Kidney (tissue), 14 donors: ENCODE measurements around the gene TMED7. TPM values are rescaled to one million over a fixed set of nuclear protein-coding genes. Genes with fewer than 3 reads are reported as not detected.
"Not testable (repeated sequence)": the region's sequence is repeated elsewhere in the genome, so short reads cannot be mapped to it uniquely, and the experiment has no call there.

Source experiments
- DNase-seq, 5 donors: peaks; one replicate each; pipeline ENCODE4 v3.0.0-alpha.2; 2013 to 2020
- FAIRE-seq: peaks from 2 replicates; lab custom pipeline; 2012; peaks lifted over from hg19 to GRCh38; lab: Jason Lieb, UNC
- H3K27ac ChIP-seq, 2 donors: one replicate each; pipeline ENCODE4 v1.7.0; 2013; ENCODE audit warnings: low read depth in 2 of 2, low read length in 2 of 2, inconsistent platforms in 1 of 2
- H3K27me3 ChIP-seq: one replicate; pipeline ENCODE4 v1.7.1; 2013; ENCODE audit warnings: low read length, inconsistent platforms; ENCODE audit not compliant: control insufficient read depth, insufficient read depth
- H3K36me3 ChIP-seq, 3 donors: one replicate each; pipeline versions ENCODE4 v1.7.0 to v1.7.1; 2013; ENCODE audit warnings: low read length in 3 of 3, control low read depth in 1 of 3, inconsistent platforms in 1 of 3; ENCODE audit not compliant: insufficient read depth in 3 of 3, control insufficient read depth in 2 of 3
- H3K4me1 ChIP-seq, 3 donors: one replicate each; pipeline versions ENCODE4 v1.7.0 to v1.7.1; 2013; ENCODE audit warnings: low read length in 3 of 3, inconsistent platforms in 1 of 3, low read depth in 1 of 3; ENCODE audit not compliant: control insufficient read depth in 2 of 3, insufficient read depth in 2 of 3
- H3K4me3 ChIP-seq, 3 donors: one replicate each; pipeline versions ENCODE4 v1.7.0 to v1.8.1; 2013; ENCODE audit warnings: low read length in 3 of 3, control low read depth in 1 of 3, inconsistent platforms in 1 of 3
- H3K9ac ChIP-seq, 3 donors: one replicate each; pipeline versions ENCODE4 v1.7.0 to v1.7.1; 2013; ENCODE audit warnings: low read length in 3 of 3, control low read depth in 1 of 3, inconsistent platforms in 1 of 3
- H3K9me3 ChIP-seq, 3 donors: one replicate each; pipeline versions ENCODE4 v1.7.0 to v1.7.1; 2013; ENCODE audit warnings: low read length in 3 of 3, control low read depth in 1 of 3, inconsistent platforms in 1 of 3; ENCODE audit not compliant: control insufficient read depth in 2 of 3, insufficient read depth in 1 of 3
- CTCF ChIP-seq: IDR thresholded peaks from 3 replicates; pipeline ENCODE4 v1.5.1; 2012; ENCODE audit warnings: mild to moderate bottlenecking, moderate library complexity, borderline replicate concordance; ENCODE audit not compliant: insufficient read depth; ENCODE audit errors: extremely low read depth
- intact Hi-C: fragments of 100-400 bp; cut with DNase I; formaldehyde crosslinking; loops from one replicate; pipeline ENCODE4 v1.11.1; 2022
- polyA plus RNA-seq: library from polyadenylated mRNA; stranded (reverse); fragments of 350-450 nt; fragmentation: Illumina TruSeq; extraction: RNeasy Lipid Tissue Mini Kit (QIAGEN cat#74804); gene quantifications from one replicate; pipeline ENCODE4 v1.2.3, GENCODE V29; 2014; ENCODE audit warnings: low read depth, low replicate concordance; ENCODE audit not compliant: insufficient read depth
- total RNA-seq: library from RNA; stranded (reverse); fragmentation: NEBNext Ultra II Directional; extraction: Animal tissue kit (Norgen Biotek cat#: 25700); gene quantifications from one replicate; pipeline ENCODE4 v1.2.1, GENCODE V29; 2021
- donor health status: control.
- donor health status: control.
- donor health status: control.
- donor health status: control.
- donor health status: control.
- donor health status: DM: yes; HTN: yes; CAD: no.
- donor health status: Normal renal cell carcinoma (clear cell type).

TMED7 gene
- total and polyA plus RNA-seq, 2 donors from 2014 or later, result 24.4 to 115 TPM

GRCh38 chr5:115655994-115656393 is 30.2 kb upstream of the TMED7 start:
- TF ChIP-seq CTCF, result no peak
- intact Hi-C loops, result no loop called here
- FAIRE-seq, result no peak

GRCh38 chr5:115649541-115649940 is 23.7 kb upstream of the TMED7 start:
- Histone ChIP-seq H3K27ac (no peak overlapping the region), H3K4me1 (no peaks in the 10 kb centered on the region), H3K9me3 (no peaks in the 10 kb centered on the region), H3K36me3 (no peaks in the 10 kb centered on the region), H3K27me3 (no peaks in the 10 kb centered on the region), H3K9ac (no peak overlapping the region), H3K4me3 (no peak overlapping the region)
- FAIRE-seq (no peak), DNase-seq (no peak)
- TF ChIP-seq CTCF, result no peak
- intact Hi-C loops, result no loop called here

More at GRCh38 chr5:115655994-115656393, 30.2 kb upstream of the TMED7 start:
- H3K27ac ChIP-seq, result no peak overlapping the region
- no peaks in the 10 kb centered on the region for H3K9me3 ChIP-seq
- H3K4me1 ChIP-seq, result no peaks in the 10 kb centered on the region
- no peak overlapping the region for H3K4me3 ChIP-seq
- no peaks in the 10 kb centered on the region for H3K27me3 ChIP-seq
- H3K36me3 ChIP-seq, result no peaks in the 10 kb centered on the region
- no peak for DNase-seq
- no peak overlapping the region for H3K9ac ChIP-seq

GRCh38 chr5:115648056-115648455 is 22.2 kb upstream of the TMED7 start:
- FAIRE-seq, result no peak
- no peak for TF ChIP-seq CTCF
- intact Hi-C loops, result no loop called here

GRCh38 chr5:115645386-115645785 is 19.6 kb upstream of the TMED7 start:
- DNase-seq, H3K36me3 ChIP-seq, H3K9ac ChIP-seq, H3K4me1 ChIP-seq, H3K9me3 ChIP-seq, H3K27me3 ChIP-seq, H3K27ac ChIP-seq, H3K4me3 ChIP-seq, FAIRE-seq, intact Hi-C loops: not testable (repeated sequence)

More at GRCh38 chr5:115648056-115648455, 22.2 kb upstream of the TMED7 start:
- Histone ChIP-seq H3K9me3 (no peaks in the 10 kb centered on the region), H3K4me3 (no peak overlapping the region), H3K27ac (no peak overlapping the region), H3K4me1 (no peaks in the 10 kb centered on the region), H3K36me3 (no peaks in the 10 kb centered on the region), H3K27me3 (no peaks in the 10 kb centered on the region), H3K9ac (no peak overlapping the region)
- DNase-seq, result no peak
